ENCODE results near the gene NFAM1.
A peak's percentile ranks its signal among the peaks of the same experiment; 100 is the strongest.

Gene NFAM1

GRCh38 chr22:42356533-42356932 lies 75.7 kb downstream of the NFAM1 start:
- no peak for DNase-seq

DNA sequence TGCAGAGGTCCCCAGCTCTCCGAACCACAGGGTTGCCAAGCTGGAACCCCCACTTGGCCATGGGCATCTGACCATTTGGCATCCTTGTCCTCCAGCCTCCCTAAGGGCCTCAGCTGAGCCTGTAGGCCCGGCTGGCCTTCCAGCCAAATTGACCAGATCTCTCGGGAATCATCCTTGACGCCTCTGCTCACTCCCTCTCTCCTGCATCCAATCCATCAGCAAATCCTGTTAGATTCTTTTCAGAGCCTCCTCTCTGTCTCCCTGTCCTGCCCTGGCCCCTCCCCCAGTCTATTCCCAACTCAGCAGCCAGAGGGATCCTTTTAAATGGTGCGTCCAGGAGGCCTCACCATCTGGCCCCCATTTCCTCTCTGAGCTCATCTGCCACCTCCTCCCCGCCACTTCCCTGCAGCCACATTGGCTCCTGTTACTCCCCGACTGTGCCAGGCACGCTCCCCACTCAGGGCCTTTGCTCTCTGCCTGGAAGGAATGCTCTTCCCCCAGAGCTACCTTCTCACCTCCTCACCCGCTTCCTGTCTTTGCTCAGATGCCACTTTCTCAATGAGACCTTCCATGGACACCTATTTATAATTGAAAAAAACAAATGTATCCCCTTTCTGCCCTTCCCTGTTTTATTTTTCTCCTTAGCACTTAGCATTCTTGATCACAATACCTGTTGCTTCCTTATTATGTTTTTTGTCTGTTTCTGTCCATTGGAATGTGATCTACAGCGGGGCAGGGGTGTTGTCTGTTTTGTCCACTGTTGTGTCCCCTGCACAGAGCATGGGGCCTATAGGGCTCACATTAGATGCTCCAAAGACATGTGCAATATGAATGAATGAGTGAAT lies 78.1 kb downstream of the NFAM1 start:
- DNase-seq, result no peak

- no peak for DNase-seq
These were observed 81.8 kb downstream of the NFAM1 start for GRCh38 chr22:42350373-42350772.

GRCh38 chr22:42347281-42347824 lies 84.8 kb downstream of the NFAM1 start:
- no peak for DNase-seq

DNA sequence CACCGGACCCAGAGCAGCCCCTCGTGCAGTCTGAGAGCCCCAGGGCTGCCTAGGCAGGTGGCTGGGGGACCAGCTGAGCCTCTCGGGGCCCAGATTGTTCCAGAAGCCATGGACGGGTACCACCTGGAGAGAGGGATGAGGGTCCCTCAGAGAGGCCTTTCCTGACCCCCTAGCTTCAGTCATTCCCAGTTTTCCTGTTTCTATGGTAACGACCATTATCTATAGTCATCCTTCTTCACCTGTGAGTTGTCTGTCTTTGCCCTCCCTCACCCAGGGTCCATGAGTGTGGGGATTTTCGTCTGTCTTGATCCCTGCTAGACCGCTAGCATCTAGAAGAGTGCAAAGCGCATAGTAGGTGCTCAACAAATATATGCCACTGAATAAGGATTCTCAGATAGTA lies 85.5 kb downstream of the NFAM1 start:
- no peak for DNase-seq

DNA sequence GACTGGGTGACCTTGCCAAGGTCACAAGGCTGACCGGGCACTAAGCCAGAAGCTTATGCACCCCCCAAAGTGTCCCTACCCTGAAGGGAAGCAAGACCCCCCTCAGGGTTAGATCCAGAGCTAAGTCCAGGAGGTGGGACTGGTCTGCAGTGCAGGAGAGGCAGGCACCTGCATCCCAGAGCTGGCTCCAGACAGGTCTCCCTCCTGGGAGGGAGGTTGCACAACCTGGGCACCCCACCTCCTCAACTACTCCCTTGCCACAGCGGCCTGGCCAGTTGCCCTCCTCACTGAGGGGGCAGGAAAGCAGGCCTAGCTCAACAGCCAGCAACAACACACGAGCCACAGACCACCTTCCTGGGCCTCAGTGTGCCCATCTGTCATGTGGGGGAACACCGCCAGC lies 86.7 kb downstream of the NFAM1 start:
- no peak for DNase-seq

GRCh38 chr22:42344361-42344905 lies 87.8 kb downstream of the NFAM1 start:
- no peak for DNase-seq

GRCh38 chr22:42343531-42344081 lies 88.6 kb downstream of the NFAM1 start:
- DNase-seq, result peak; percentile 19

GRCh38 chr22:42343121-42343454 lies 89.1 kb downstream of the NFAM1 start:
- DNase-seq, result no peak

DNA sequence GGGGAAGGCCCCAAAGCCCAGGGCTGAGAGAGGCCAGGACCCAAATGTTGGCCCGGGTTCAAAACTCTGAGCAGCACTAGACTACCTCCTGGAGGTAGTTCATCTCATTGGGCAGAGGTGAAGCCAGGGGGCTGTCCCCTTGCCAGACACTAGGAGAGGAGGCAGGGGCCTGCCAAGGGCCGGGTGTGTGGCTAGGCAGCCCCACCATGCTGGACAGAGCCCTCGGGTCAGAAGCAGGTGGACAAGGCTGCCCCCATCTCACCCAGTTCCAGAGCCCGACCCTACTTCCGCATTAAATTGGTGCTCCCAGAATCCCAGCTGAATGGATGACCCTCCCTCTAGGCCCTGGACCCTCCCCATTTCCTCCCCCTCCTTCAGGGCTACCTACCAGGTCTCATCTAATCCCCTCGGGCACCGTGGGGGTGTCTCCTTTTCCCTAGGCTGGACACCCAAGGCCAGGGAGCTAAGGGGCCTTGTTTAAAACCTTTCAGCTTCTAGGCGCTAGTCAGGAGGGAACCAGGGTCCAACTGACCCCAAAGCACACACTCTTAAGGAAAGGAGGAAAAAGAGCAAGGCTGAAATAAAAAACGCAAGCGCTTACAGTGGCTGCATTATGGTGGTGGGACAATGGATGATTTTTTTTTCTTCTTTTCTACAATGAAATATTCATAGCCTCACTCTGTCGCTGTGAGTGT lies 89.6 kb downstream of the NFAM1 start:
- no peak for DNase-seq

GRCh38 chr22:42341779-42342178 lies 90.4 kb downstream of the NFAM1 start:
- DNase-seq, result no peak

DNA sequence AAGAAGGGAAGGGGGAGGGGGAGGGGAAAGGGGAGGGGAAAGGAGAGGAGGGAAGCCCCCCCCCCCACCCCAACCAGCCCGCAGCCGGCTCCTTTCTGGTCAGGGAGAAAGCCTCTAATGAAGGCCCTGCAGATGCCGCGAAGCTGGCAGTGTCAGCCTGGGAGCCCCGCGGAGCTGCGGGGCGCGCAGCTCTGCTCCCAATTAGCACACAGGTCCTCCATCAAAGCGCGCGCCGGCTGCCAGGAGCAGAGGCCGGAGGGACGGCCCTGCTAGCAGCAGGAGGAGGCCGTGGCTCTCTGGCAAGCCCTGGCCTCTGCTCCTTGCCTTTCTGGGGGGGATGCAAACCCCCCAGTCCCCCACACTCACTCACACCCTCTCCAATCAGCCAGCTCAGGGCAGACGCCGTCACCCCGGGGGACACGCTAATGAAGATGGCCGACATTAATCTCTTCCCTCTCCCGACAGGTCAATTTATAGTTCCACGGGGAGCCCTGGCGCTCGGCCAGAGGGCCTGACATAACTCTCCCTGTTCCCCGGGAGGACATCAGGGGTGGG lies 91.3 kb downstream of the NFAM1 start:
- no peak for DNase-seq

DNA sequence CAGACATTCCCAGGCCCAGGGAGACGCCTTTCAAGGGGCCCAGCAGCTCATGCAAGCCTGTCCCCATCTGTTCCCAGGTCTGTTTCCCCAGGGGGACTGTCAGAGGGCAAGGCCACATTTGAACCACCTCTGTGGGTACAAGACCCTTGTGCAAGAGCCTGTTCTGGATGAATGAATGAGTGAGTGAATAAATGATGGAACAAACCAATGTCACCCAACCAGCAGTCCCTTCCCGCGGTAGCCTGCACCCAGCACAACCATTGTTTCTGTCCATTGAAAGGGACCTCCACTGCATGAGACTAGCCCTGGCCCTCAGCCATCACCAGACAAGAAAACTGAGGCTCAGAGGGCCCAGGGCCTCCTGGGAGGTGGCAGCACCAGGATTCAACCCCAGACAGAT lies 92.1 kb downstream of the NFAM1 start:
- no peak for DNase-seq

- DNase-seq, result no peak
These were observed 93.7 kb downstream of the NFAM1 start for GRCh38 chr22:42338479-42338878.

DNA sequence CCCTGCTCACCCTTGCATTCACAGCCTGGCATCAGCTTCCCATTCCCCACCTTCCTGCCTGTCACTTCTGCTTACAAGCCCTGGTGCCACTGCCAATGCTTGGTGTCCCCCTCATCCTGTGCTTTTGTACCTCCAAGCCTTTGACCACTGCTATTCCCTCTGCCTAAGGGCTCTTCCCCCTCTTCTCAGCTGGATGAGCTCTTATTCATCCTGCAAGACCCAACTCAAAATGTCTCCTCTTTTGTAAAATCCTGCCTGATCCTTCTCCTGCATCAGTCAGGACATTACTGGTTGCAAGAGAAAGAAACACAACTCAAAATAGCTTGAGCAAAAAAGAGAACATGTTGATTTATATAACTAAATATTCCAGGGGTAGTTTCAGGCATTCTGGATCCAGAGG lies 94.8 kb downstream of the NFAM1 start:
- no peak for DNase-seq

- no peak for DNase-seq
These were observed 95.5 kb downstream of the NFAM1 start for GRCh38 chr22:42336527-42337227.

DNA sequence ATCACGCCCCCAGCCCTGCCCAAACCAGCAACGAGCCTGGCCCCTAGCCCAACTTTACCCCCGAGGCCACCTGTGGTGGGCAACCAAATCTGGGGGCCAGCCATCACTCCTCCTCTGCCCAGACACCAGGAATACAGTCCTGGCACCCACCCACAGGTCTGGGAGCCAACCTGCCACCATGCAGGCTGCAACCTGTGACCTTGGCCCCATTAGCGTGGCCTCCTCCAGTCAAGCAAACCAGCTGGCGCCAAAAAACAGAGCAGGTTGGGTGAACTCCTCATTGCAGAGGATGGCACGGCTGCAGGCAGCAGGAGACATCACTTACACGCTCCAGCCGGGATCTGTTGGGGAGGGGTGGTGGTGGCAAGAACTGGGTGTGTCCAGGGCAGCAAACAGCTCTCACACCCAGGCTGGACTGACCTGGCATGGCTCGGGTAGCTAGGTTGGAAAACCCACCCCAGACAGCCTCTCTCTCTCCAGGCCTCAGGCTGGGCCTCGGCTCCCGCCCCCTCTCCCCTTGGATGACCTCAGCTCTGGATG lies 96.3 kb downstream of the NFAM1 start:
- DNase-seq, result no peak

DNA sequence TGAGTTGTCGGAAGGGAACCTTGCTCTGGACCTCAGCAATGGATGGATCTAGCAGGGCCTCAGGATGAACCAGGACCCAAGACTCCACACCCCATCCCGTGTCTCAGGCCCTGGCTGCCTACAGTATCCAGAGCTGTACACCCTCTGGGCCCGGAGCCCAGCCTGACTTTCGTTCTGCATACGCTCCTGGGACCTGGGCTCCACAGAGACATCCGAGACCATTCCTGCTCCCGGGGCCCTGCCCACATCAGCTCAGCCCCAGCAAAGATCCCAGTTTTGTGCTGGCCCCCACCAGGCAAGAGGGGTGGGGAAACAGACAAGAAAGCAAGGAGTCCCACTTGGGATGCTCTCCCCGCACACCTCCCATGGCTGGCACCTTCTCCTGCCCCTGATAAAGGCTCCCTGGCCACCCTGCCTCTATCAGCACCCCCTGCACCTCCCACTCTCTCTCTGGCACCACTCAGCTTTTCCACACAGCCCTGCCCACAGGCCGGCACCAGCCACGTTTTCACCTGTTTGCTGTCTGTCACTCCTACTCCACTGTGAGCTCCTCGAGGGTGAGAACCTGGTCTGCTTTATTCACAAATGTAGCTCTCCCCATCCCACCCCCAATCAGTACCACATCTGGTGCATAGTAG lies 97.2 kb downstream of the NFAM1 start:
- no peak for DNase-seq

- DNase-seq, result no peak
These were observed 98.7 kb downstream of the NFAM1 start for GRCh38 chr22:42333544-42333943.

- no peak for DNase-seq
These were observed 100.1 kb downstream of the NFAM1 start for GRCh38 chr22:42332089-42332488.

- no peak for DNase-seq
These were observed 101.2 kb downstream of the NFAM1 start for GRCh38 chr22:42331014-42331413.

Data from activated T-cell treated with anti-CD3 and anti-CD28 coated beads for 4 hours (primary cell).